Measurements from ENCODE around the gene EXOC4.

- TF ChIP-seq POLR2A (IDR thresholded peaks at IDR 0.05): no peak
- TF ChIP-seq CTCF (IDR thresholded peaks at IDR 0.05): peak in 1 of 2 donors; percentile 49
Measured at GRCh38 chr7:134016223-134016941, 763.5 kb downstream of the EXOC4 start.
